Measurements from ENCODE around the gene DAP.

The DAP gene

GRCh38 chr5:10752451-10752850 is 8.6 kb downstream of the DAP start:
- intact Hi-C loops (cut with DNase I; ENCODE audit: low total_unique reads): no loop called here

GRCh38 chr5:10750909-10751308 is 10.1 kb downstream of the DAP start:
- no peak for DNase-seq
- peaks cover 0 to 4% (median 0%) of the 10 kb centered on the region in 4 donors for H3K4me1 ChIP-seq
- H3K9me3 ChIP-seq: no peaks in the 10 kb centered on the region
- no peak for TF ChIP-seq CTCF (IDR thresholded peaks at IDR 0.05)
- H3K4me3 ChIP-seq: no peak overlapping the region
- no peaks in the 10 kb centered on the region for H3K27me3 ChIP-seq
- intact Hi-C loops (cut with DNase I; ENCODE audit: low total_unique reads): no loop called here
- H3K36me3 ChIP-seq: peaks cover 9 to 51% (median 41%) of the 10 kb centered on the region in 3 donors
- no peak overlapping the region for H3K27ac ChIP-seq

More at GRCh38 chr5:10752451-10752850, 8.6 kb downstream of the DAP start:
- Histone ChIP-seq H3K9me3 (no peaks in the 10 kb centered on the region), H3K27ac (no peak overlapping the region), H3K4me1 (peaks cover 0 to 19% (median 4%) of the 10 kb centered on the region in 4 donors), H3K36me3 (peaks cover 0 to 37% (median 26%) of the 10 kb centered on the region in 3 donors), H3K4me3 (no peak overlapping the region), H3K27me3 (no peaks in the 10 kb centered on the region)
- TF ChIP-seq CTCF (IDR thresholded peaks at IDR 0.05): no peak
- no peak for DNase-seq

GRCh38 chr5:10747678-10748622 is 13.1 kb downstream of the DAP start:
- no peaks in the 10 kb centered on the region for H3K4me1 ChIP-seq
- H3K4me3 ChIP-seq: no peak overlapping the region
- TF ChIP-seq CTCF (IDR thresholded peaks at IDR 0.05): no peak
- peaks cover 23 to 61% (median 54%) of the 10 kb centered on the region in 3 donors for H3K36me3 ChIP-seq
- no peak overlapping the region for H3K27ac ChIP-seq
- no peak for DNase-seq
- intact Hi-C loops (cut with DNase I; ENCODE audit: low total_unique reads): no loop called here
- no peaks in the 10 kb centered on the region for H3K27me3 ChIP-seq
- H3K9me3 ChIP-seq: no peaks in the 10 kb centered on the region

- DNase-seq: peak in 1 of 2 donors; percentile 34
Observed at GRCh38 chr5:10746711-10747110, 14.3 kb downstream of the DAP start.

GRCh38 chr5:10745133-10745532 is 15.9 kb downstream of the DAP start:
- Histone ChIP-seq H3K4me3 (no peak overlapping the region), H3K36me3 (peaks cover 28 to 69% (median 68%) of the 10 kb centered on the region in 3 donors), H3K27ac (no peak overlapping the region), H3K9me3 (no peaks in the 10 kb centered on the region), H3K27me3 (no peaks in the 10 kb centered on the region), H3K4me1 (no peaks in the 10 kb centered on the region)
- DNase-seq: no peak
- TF ChIP-seq CTCF (IDR thresholded peaks at IDR 0.05): no peak
- intact Hi-C loops (cut with DNase I; ENCODE audit: low total_unique reads): no loop called here

More at GRCh38 chr5:10746711-10747110, 14.3 kb downstream of the DAP start:
- no peaks in the 10 kb centered on the region for H3K4me1 ChIP-seq
- peaks cover 23 to 65% (median 61%) of the 10 kb centered on the region in 3 donors for H3K36me3 ChIP-seq
- no peak overlapping the region for H3K27ac ChIP-seq
- H3K9me3 ChIP-seq: no peaks in the 10 kb centered on the region
- no peaks in the 10 kb centered on the region for H3K27me3 ChIP-seq
- intact Hi-C loops (cut with DNase I; ENCODE audit: low total_unique reads): no loop called here
- no peak overlapping the region for H3K4me3 ChIP-seq
- no peak for TF ChIP-seq CTCF (IDR thresholded peaks at IDR 0.05)

All from tibial artery (tissue), 4 donors.